ENCODE measurements around the gene FMNL3. TPM values are rescaled to one million over a fixed set of nuclear protein-coding genes. Genes with fewer than 3 reads are reported as not detected.

Gene FMNL3
- polyA plus RNA-seq, 1 of the 3 experiments (the other 2 are of a cell fraction) = 10.2 TPM

DNA sequence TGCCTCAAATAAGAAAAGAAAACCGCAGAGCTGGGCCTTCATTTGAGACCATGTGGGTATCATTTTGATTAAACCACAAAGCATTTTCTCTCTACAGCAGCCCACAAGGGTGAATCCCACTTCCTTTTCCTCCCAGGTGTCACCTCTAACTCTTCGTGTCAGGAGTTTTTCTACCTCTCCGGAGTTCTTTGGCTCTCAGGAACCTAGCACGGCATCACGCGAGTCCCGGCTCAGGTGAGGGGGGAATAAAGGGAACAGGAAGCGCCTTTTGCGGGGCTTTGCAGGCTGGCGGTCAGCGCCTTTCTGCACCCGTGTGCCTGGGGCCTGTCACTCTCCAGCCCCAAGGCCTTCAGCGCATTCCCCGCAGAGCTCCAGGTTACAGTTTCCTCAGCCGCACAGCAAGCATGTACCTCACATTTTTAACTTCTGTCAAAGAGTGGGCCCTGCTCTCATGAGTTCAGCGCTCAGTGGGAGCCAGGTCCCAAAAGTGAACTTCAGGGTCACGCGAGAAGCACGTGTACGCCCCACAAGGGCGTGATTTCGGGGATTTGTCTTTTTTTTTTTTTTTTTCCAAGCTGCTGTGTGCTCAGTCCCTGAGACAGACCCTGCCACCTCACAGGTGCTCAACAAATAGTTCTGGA, 84.6 kb downstream of the FMNL3 start:
- Histone ChIP-seq H3K4me2 (peak overlapping the region; percentile 99), H3K27me3 (ENCODE audit: insufficient read depth) (no peaks in the 10 kb centered on the region), H4K20me1 (ENCODE audit: insufficient read depth) (no peaks in the 10 kb centered on the region), H3K9me3 (no peaks in the 10 kb centered on the region), H3K4me1 (ENCODE audit: control insufficient read depth in 1 of 2, insufficient read depth in 2 of 2, low read depth in 1 of 2, low read length in 1 of 2) (peaks cover 14 to 37% of the 10 kb centered on the region in 2 experiments; a peak in 3 of 4 replicates), H3K4me3 (ENCODE audit: low read depth in 2 of 2, low read length in 1 of 2) (peak overlapping the region; percentile 63 to 67), H3F3A (replicated peaks; ENCODE audit: insufficient read depth) (peaks cover 50% of the 10 kb centered on the region), H3K79me2 (ENCODE audit: insufficient read depth) (no peaks in the 10 kb centered on the region), H3K9ac (peak overlapping the region; percentile 57), H3K36me3 (replicated peaks in 1 of 2; ENCODE audit: control insufficient read depth in 1 of 2, insufficient read depth in 2 of 2, low read length in 1 of 2) (no peaks in the 10 kb centered on the region), H2AFZ (ENCODE audit: low read depth) (peak overlapping the region; percentile 86), H3K9me2 (no peaks in the 10 kb centered on the region), H3K27ac (ENCODE audit: low read depth in 2 of 2, low read length in 1 of 2) (peak overlapping the region; percentile 66 to 86)
- 16% methylated on average over 22 of the region's 22 CpGs for WGBS (ENCODE audit: low lambda C conversion rate)
- ChIA-PET POLR2A (interaction anchor here (0.6 to 2.3 kb wide), 2 partner anchors 14 to 316 kb away, joined by 3 to 10 read pairs; no protein-coding TSS in a partner anchor), CTCF (interaction anchor here (0.9 to 13.7 kb wide), 26 partner anchors 8 to 323 kb away, joined by 3 to 102 read pairs (median 4); partner anchors contain the start of genes FAM186B and TMBIM6)
- no peak for TF ChIP-seq RAD21 (IDR thresholded peaks at IDR 0.05; ENCODE audit: low read length)
- TF ChIP-seq RCOR1 (IDR thresholded peaks at IDR 0.05; ENCODE audit: low read length) = 0 out of 2 replicates have a peak, but pooled peaks have one; percentile 15
- TF ChIP-seq TAF1 (IDR thresholded peaks at IDR 0.05; ENCODE audit: borderline replicate concordance, low read depth, low read length) = no peak
- TF ChIP-seq, protein P1, sequence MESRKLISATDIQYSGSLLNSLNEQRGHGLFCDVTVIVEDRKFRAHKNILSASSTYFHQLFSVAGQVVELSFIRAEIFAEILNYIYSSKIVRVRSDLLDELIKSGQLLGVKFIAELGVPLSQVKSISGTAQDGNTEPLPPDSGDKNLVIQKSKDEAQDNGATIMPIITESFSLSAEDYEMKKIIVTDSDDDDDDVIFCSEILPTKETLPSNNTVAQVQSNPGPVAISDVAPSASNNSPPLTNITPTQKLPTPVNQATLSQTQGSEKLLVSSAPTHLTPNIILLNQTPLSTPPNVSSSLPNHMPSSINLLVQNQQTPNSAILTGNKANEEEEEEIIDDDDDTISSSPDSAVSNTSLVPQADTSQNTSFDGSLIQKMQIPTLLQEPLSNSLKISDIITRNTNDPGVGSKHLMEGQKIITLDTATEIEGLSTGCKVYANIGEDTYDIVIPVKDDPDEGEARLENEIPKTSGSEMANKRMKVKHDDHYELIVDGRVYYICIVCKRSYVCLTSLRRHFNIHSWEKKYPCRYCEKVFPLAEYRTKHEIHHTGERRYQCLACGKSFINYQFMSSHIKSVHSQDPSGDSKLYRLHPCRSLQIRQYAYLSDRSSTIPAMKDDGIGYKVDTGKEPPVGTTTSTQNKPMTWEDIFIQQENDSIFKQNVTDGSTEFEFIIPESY (IDR thresholded peaks at IDR 0.05; ENCODE audit: borderline replicate concordance, low read depth) = peak; percentile 76; the same call in 1 of the 2 replicates
- TF ChIP-seq SMC3 (IDR thresholded peaks at IDR 0.05; ENCODE audit: low read depth, low read length) = no peak
- TF ChIP-seq NRF1 (IDR thresholded peaks at IDR 0.05; ENCODE audit: low read depth, low read length) = no peak
- TF ChIP-seq, protein P2, sequence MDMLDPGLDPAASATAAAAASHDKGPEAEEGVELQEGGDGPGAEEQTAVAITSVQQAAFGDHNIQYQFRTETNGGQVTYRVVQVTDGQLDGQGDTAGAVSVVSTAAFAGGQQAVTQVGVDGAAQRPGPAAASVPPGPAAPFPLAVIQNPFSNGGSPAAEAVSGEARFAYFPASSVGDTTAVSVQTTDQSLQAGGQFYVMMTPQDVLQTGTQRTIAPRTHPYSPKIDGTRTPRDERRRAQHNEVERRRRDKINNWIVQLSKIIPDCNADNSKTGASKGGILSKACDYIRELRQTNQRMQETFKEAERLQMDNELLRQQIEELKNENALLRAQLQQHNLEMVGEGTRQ (IDR thresholded peaks at IDR 0.05; ENCODE audit: borderline replicate concordance, low read depth, low read length) = no peak
- TF ChIP-seq NFIC (IDR thresholded peaks at IDR 0.05; ENCODE audit: borderline replicate concordance) = no peak
- no peak for TF ChIP-seq FOXJ3 (CRISPR knock-in tag; IDR thresholded peaks at IDR 0.05)
- TF ChIP-seq GATA2 (CRISPR knock-in tag; IDR thresholded peaks at IDR 0.05) = no peak
- no peak for TF ChIP-seq TEAD4 (IDR thresholded peaks at IDR 0.05; ENCODE audit: borderline replicate concordance, insufficient read depth)
- TF ChIP-seq YY1 (IDR thresholded peaks at IDR 0.05; ENCODE audit: low read depth) = no peak
- TF ChIP-seq, protein P3, sequence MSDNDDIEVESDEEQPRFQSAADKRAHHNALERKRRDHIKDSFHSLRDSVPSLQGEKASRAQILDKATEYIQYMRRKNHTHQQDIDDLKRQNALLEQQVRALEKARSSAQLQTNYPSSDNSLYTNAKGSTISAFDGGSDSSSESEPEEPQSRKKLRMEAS (IDR thresholded peaks at IDR 0.05; ENCODE audit: low read depth) = peak; percentile 80
- TF ChIP-seq, protein P4, sequence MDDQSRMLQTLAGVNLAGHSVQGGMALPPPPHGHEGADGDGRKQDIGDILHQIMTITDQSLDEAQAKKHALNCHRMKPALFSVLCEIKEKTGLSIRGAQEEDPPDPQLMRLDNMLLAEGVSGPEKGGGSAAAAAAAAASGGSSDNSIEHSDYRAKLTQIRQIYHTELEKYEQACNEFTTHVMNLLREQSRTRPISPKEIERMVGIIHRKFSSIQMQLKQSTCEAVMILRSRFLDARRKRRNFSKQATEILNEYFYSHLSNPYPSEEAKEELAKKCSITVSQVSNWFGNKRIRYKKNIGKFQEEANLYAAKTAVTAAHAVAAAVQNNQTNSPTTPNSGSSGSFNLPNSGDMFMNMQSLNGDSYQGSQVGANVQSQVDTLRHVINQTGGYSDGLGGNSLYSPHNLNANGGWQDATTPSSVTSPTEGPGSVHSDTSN (IDR thresholded peaks at IDR 0.05) = no peak
- TF ChIP-seq MXI1 (IDR thresholded peaks at IDR 0.05; ENCODE audit: low read depth, low read length) = no peak; the same call in 1 of the 2 replicates
- no peak for TF ChIP-seq FOSL2 (IDR thresholded peaks at IDR 0.05; ENCODE audit: borderline replicate concordance, low read depth)
- TF ChIP-seq, protein P5, sequence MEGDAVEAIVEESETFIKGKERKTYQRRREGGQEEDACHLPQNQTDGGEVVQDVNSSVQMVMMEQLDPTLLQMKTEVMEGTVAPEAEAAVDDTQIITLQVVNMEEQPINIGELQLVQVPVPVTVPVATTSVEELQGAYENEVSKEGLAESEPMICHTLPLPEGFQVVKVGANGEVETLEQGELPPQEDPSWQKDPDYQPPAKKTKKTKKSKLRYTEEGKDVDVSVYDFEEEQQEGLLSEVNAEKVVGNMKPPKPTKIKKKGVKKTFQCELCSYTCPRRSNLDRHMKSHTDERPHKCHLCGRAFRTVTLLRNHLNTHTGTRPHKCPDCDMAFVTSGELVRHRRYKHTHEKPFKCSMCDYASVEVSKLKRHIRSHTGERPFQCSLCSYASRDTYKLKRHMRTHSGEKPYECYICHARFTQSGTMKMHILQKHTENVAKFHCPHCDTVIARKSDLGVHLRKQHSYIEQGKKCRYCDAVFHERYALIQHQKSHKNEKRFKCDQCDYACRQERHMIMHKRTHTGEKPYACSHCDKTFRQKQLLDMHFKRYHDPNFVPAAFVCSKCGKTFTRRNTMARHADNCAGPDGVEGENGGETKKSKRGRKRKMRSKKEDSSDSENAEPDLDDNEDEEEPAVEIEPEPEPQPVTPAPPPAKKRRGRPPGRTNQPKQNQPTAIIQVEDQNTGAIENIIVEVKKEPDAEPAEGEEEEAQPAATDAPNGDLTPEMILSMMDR (IDR thresholded peaks at IDR 0.05) = no peak
- no peak; a peak in 1 of 4 replicates for TF ChIP-seq EP300 (IDR thresholded peaks at IDR 0.05; ENCODE audit: borderline replicate concordance in 1 of 2, low read depth in 1 of 2, low read length in 1 of 2)
- TF ChIP-seq GABPA (IDR thresholded peaks at IDR 0.05; ENCODE audit: low read depth) = no peak
- TF ChIP-seq EZH2phosphoT487 (IDR thresholded peaks at IDR 0.05; ENCODE audit: borderline replicate concordance, low read depth) = no peak
- TF ChIP-seq CHD2 (IDR thresholded peaks at IDR 0.05; ENCODE audit: low read length, partially characterized antibody) = peak; percentile 96
- no peak for TF ChIP-seq SIN3A (IDR thresholded peaks at IDR 0.05; ENCODE audit: borderline replicate concordance, low read depth, low read length)
- DNase-seq = no peak
